HG02798 (cell line): ENCODE data around the gene MRPL21.
"Not testable (repeated sequence)": the region's sequence is repeated elsewhere in the genome, so short reads cannot be mapped to it uniquely, and the experiment has no call there.

ENCODE experiments used
- ATAC-seq: cut with Tn5 transposase; IDR thresholded peaks from one replicate; pipeline ENCODE4 v1.9.1; 2021; ENCODE audit warnings: mild to moderate bottlenecking; ENCODE audit not compliant: unreplicated experiment, poor library complexity

The MRPL21 gene

DNA sequence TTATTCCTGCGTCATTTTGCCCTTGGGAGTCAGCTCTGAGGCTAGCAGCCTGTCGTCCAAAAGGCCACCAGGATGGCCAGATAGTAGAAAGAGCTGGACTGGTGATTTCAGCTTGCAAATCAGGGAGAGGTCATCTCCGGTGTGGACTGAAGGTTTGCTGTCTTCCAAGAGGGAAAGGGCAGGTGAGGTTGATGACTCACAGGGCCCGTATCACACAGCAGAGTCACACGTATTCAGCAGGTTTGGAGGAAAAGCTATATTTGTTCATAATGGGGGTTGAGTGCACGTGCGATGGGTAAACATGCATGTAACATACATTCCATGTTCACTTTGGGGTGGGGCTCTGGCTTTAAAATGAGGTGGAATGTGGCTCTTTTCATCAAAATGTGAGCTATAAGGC is 25.6 kb downstream of the MRPL21 start:
- no peak for ATAC-seq

DNA sequence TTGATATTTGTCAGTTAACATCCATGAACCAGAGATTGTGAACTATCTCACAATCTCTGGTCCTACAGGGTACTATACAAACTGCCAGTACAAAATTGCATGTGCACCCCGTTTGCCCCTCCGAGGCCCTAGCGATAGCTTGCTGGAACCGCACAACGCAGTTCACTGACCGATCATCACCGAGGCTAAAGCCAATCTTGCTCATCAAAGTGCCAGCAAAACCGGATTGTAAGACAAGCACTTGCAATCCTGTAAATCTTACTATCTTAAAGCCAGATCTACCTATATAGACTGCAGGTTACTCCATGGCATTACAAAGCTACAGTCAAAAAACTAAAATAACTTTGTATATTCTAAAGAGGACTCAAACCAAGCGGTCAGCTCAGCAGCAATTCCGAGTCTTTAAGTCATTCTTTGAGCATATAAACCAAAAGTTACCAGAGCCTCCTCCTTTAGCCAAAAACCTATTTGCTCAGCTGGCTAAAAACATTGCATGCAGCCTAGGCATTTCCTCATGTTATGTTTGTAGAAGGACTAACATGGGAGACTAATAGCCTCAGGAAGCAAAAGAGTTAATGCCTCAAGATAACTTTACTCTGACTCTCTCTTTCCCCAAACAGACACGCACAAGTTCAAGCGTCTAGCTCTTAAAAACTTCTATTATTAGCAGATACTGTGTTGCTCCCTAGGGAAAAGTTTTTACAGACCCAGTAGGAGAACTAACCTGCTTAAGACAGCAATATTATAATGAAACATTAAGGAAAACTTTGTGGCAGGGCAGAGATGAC is 31.2 kb downstream of the MRPL21 start:
- ATAC-seq = no peak

DNA sequence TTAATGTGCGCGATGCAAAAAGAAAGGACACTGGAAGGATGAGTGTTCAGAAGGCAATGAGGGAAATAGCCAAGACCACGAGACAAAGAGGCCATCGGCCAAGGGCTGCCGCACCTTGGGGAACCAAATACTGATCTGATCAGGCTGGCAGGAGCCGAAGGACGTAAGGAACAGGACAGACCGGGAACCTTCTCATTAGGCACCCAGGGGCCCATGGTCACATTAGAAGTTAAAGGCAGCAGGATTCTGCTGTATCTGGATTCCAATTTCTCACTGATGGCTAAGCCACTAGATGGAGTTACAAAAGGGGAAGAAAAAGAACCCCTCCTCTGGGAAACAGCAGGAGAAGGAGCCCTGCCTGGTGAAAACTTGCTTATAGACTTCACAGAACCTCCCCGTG is 33.2 kb downstream of the MRPL21 start:
- no peak for ATAC-seq

DNA sequence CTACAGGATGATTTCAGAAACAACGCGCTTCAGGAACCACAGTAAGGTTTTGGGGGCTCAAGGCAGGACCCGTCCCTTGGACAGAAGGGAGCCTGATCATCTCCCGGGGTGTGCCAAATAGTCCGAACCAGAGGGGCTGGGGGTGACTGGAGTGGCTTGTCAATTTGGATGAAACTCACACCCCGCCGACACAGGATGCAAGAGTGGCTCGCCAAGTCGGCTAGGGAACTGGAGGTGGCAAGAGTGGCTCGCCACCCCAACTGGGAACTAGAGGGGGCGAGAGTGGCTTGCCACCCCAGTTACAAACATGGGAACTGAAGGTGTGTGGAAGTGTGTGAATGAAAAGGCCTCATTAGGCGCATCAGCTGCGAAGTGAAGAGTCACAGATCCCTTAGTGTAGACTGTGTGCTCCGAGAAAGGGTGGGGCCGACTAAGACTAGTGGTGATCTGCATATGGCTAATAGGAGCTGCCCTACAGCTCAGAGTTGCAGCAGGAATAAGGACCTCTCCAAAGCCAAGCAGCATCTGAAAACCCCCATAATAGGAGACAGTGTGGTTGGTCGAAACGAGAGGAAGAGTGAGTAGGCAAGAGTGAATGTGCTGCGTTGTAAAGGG is 35.3 kb downstream of the MRPL21 start:
- no peak for ATAC-seq

DNA sequence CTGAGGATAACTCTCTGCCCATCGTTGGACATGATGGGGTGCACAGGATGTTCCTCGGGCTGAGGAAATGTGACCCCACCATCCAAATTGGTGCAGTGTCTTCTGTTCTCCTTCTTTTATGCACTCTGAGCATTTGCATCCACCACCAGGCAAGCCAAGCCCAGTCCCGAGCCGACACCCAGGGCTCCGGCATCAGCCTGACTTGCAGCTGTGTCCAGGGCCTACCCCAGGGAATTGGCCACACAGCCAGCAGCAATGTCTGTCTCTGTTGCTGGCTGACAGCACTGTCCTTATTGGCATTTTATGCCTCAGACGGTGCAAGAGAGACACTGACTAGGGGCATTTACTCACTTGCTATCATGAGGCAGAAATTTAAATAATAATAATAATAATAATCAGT is 36.6 kb downstream of the MRPL21 start:
- ATAC-seq = no peak

DNA sequence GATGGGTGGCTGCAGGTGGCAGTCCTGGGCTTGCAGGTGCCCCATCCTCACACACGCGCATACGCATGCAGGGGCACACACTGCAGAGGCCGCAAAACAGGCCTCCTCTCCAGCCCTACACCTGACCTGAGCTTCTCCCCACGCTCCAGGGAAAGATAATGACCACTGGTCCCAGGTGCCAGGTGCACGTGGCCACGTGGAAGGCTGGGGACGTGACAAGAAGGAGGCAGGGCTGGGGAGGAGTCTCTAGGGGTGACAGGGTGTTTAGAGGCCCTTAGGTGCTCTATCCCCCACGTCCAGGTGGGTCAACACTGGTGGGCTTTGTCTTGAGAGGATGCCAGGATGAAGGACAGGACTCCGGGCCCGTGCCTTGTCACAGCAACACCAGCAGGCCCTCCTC is 38.4 kb downstream of the MRPL21 start:
- no peak for ATAC-seq

DNA sequence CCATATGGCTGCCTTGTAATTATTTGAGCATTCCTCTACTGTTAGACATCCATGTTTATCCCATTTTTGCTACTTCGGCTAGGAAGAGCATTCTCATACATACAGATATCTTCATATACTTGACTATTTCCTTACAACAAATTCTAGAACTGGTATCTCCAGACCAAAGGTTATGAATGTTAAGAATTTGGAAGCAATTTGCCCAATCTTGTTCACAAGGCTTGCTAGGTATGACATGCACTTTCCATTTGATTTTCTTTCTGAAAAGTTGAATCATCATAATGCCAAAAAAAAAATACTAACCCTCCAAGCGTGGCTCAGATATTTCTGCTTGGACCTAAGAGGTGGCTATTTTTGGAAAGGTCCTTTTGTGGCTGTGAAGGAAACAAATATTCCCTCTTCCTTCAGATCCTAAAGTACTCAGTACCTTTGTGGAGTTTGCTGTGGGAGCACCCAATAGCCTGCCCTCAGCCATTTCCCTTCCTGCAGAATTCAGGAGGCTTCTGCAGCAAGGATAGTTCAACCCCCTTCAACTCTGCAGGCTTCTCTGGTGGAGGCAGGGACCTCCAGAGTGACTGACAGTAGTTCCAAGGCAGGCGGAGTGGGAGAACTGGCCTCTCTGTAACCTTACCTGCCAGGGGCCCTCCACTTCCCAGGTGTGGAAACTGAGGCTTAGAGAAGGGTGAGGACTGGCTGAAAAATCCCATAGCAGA is 39.9 kb downstream of the MRPL21 start:
- no peak for ATAC-seq

DNA sequence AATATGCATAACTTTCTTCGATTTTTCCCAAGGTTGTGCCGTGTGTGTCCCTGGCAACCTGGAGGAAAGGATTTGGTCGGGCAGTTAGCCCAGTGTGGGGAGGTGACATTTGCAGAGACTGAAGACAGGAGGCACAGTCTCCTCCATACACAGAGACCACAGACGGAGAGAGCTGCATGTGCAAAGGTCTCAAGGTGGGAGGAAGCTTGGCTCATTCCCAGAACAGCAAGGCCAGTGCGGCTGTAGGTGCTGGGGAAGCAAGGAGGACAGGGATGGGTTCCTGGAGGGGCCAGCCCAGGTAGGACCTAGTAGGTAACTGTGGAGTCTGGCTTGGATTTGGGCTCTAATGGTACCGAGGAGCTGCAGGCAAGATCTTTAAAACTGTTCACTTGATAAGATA is 41.2 kb downstream of the MRPL21 start:
- no peak for ATAC-seq

DNA sequence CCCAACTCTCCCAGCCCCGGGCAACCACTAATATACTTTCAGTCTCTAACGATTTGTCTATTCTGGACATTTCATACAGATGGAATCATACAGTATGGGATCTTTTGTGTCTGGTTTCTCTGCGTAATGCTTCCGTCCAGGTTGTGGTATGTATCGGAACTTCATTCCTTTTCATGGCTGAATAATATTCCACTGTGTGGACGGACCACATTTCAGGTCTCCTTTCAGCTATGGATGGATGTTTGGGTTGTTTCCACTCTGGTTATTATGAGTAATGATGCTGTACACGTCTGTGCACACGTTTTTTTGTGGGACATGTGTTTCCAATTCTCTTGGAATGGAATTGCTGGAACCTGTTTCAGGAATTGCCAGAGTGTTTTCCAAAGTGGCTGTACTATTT is 44.5 kb downstream of the MRPL21 start:
- ATAC-seq = no peak

DNA sequence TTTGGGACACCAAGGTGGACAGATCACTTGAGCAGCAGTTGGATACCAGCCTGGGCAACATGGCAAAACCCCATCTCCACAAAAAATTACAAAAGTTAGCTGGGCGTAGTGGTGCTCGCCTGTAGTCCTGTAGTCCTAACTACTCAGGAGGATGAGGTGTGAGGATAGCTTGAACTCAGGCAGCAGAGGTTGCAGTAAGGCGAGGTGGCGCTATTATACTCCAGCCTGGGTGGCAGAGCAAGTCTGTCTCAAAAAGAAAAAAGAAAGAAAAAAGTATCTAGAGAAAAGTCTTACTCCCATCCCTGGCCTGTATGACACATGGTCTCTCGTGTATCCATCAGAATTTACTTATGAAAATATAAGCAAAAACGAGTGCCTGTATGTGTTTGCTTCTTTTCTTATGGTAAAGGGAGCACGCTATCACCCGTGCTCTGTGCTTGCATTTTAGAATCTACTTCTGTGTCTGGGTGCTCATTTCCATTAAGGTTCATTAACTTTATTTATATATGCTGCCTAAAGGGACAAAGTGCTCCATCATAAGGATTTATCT is 46.5 kb downstream of the MRPL21 start:
- no peak for ATAC-seq

DNA sequence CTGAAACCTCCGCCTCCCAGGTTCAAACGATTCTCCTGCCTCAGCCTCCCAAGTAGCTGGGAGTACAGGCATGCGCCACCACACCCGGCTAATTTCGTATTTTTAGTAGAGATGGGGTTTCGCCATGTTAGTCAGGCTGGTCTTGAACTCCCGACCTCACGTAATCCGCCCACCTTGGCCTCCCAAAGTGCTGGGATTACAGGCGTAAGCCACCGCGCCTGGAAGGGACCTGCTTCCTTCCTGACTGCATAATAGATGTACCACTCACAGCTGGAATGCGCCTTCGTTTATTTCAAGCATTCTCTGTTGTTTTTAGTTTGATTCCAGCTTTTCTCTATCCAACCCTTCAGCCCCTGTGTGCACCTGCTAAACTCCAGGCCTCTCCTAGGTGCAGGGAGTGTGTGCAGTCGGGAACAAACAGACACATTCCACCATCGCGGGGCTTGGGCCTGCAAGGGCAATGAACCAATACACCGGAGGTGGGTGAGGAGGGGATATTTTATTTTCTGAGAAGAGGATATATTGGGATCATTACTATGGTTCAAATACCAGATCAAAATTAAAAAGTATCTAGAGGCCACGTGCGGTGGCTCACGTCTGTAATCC is 47.1 kb downstream of the MRPL21 start:
- ATAC-seq = not testable (repeated sequence)

DNA sequence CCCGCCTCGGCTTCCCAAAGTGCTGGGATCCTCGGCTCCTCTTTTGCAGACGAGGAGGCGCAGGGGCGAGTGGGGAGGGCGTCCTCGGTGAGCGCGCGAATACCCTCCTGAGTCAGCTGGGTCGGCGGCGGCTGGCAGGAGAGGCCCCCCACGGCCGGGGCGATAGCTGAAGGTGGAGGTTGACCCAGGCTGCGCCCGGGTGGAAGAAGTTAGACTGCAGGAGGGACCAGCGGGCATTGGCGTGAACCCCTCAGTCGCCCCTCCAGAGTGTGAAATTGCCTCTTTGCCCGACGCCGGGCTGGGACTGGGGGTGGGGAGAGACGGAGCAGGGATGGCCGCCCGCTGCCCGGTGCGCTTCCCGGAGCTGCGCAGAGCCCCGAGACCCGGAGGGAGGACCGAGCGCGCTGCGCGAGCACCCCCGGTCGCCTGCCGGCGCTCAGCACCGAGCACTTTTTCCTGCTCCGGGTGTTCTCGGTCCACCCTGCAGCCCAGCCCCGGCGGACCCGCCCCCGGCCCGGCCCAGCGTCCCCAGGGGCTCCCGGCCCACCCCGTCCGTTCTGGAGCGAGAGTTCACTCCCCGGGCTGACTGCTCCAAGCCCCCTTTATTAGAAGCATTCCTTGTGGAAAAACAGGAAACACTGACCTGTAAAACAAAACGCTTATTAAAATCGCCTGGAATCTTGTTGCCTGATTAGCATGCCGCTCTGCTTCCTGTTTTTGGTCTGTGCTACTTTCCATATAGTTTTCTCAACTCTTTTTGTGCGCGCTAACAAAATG is 48.2 kb downstream of the MRPL21 start:
- no peak for ATAC-seq

DNA sequence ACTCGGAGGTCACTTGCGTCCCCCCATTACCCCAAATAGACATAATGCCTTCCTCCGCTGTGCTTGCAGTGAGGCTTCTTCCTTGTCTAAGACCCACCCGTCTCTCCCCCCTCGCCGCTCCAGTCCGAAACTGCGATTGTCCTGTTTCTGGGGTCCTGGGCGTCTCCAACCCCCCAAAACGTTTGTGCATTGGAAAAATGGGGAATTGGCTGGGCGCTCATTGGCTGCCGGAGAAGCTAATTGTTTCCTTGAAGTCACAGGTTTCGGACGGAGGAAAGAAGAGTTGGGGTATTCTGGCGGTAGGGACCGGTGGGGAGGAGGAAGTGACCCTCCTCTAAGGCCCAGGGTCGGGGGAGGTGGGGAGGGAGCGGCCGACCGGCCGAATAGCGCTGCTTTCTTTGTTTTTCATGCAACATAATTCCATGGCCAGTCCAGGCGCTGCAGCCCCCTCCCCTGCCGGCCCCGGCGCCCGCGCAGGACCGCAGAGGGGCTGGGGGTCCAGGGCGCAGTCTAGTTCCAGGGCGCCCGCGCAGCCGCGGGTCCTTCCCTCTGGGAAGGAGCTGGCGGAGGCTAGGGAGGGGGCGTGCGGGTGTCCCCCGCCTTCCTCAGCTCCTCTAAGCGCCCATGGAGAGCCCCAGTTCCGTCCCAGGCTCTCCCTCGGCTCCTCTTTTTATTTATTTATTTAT is 49.2 kb downstream of the MRPL21 start:
- no peak for ATAC-seq

DNA sequence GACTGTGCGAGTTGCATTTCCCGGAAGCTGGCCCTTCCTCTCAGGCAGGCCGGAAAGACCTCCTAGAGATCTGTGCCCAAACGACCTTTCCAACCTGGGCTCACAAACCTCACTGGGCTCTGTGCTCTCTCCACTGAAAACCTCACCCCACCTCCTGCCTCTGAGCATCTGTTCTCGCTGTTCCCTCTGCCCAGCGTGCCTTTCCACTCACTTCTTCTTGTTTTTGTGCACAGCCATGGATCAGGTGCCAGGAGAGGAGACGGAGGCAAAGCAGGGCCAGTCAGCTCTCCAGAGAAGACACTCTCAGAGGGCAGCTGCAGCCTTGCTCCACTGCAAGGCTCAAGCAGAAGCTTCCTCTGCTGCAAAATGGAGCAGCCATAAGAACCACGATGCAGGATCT is 51.0 kb downstream of the MRPL21 start:
- no peak for ATAC-seq

DNA sequence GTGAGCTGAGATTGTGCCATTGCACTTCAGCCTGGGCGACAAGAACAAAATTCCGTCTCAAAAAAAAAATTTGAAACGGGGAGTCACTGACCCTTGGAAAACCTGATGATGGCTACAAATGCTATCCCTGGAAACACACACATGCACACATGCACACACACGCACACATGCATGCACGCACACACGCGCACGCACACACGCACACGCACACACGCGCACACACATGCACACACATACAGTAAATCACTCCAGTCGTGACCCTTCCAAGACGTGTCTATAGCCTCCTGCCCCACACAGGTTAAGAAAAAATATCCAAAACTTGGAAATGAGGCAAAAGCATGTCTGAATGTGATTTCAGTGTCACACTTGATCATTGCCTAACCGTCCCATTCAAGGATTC is 55.2 kb downstream of the MRPL21 start:
- no peak for ATAC-seq

DNA sequence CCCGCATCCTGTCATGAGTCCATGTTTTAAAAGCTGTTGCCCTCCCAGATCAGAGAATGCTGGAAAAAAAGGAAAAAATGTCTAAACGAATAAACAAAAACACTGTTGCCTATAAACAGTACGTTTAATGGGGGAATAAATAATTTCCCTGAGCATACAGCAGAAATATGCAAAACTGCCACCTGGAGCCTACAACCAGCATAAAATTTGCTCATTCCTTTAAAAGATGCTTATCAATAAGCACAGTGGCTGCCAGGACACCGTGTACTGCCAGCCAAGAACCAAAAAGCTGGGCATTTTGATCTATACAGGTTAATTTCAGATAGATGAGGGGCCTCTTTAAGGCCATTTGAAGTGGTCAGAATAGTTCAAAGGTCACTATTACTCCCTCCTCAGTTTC is 56.2 kb downstream of the MRPL21 start:
- no peak for ATAC-seq

DNA sequence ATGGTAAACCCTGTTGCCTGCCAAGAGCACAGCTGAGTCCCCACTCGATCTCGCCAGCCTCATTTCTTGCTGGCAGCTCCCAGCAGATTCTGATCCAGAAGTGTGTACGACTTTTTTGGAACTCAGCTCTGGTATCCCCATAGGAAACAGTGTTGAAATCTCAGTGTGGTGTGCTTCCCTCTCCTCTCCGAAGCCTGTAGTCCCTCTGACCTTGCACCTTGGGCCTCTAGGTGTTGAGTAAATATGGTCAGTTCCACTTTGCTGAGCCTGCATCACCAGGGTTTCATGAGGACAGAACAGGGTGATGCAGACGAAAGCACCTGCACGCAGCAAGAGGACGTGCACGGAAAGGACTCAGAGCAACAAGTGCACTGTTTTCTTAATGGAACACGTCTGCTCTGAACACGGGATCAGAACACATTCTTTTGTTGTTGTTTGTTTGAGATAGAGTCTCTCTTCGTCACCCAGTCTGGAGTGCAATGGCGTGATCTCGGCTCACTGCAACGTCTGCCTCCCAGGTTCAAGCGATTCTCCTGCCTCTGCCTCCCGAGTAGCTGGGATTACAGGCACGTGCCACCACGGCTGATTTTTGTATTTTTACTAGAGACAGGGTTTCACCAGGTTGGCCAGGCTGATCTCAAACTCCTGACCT is 58.2 kb downstream of the MRPL21 start:
- no peak for ATAC-seq

DNA sequence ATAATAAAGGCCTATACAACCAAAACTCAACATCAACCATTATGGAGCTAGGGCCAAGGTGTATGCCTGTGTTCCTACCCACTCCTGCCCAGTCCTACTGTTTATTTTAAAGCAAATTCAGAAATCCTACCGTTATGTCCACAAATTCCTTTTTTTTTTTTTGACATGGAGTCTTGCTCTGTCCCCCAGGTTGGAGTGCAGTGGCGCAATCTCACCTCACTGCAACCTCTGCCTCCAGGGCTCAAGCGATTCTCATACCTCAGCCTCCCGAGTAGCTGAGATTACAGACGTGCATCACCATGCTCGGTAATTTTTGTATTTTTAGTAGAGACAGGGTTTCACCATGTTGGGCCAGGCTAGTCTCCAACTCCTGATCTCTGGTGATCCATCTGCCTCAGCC is 58.8 kb downstream of the MRPL21 start:
- ATAC-seq = no peak

DNA sequence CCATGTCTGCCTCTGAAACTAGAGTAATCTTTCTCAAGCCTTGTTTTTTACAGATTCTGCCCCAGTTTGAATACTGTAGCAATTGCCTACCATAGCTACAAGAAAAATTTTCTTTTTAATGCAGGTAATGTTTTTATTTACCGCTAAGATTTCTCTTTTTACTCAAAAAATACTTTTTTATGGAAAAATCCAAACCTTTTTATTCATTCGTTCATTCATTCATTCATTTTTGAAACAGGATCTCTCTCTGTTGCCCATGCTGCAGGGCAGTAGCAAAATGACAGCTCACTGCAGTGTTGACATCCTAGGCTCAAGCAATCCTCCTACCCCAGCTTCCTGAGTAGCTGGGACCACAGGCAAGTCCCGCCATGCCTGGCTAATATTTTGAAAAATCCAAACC is 59.3 kb downstream of the MRPL21 start:
- no peak for ATAC-seq
